SK-N-MC (cell line): Measurements from ENCODE around the gene RGS3.

ENCODE experiments used
- EZH2 ChIP-seq: fragments of 200-600 bp; sonication (generic); IDR thresholded peaks from one replicate; pipeline ENCODE4 v1.6.1; 2017; ENCODE audit warnings: antibody characterized with exemption
- POLR2AphosphoS5 ChIP-seq: IDR thresholded peaks from 2 replicates; pipeline ENCODE4 v1.6.1; 2012; ENCODE audit warnings: mild to moderate bottlenecking, low read depth, low read length, borderline replicate concordance

- TF ChIP-seq EZH2 (no peak), POLR2AphosphoS5 (no peak)
These were observed 40.2 kb downstream of the RGS3 start for GRCh38 chr9:113503613-113504211.
